ENCODE results near the gene COG3.

DNA sequence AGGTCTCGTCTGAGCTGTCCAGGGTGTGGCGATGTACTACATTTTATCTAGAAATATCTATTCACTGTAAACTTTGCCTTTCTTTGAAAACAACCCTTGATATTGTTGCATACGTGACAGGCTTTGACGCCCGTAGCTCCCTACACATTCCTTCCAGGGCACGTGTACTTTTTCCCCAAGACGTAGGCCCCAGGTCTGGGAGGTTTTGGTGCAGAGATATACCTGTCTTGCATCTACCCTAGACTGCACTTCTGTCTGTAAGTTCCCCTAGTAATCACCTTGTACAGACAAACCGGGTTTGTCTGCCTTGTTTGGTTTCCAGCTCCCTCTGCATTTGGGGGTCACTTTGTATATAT is 81.6 kb downstream of the COG3 start:
- TF ChIP-seq CTCF (IDR thresholded peaks at IDR 0.05) (no peak), POLR2AphosphoS5 (IDR thresholded peaks at IDR 0.05) (no peak)
